CD4-positive, alpha-beta T cell treated with Interleukin-12 subunit alpha and Interleukin-12 subunit beta, for 1 hour (primary cell): Measurements from ENCODE around the gene PDCD5.
"Not testable (repeated sequence)": the region's sequence is repeated elsewhere in the genome, so short reads cannot be mapped to it uniquely, and the experiment has no call there.

Experiments
- DNase-seq: peaks from one replicate; pipeline ENCODE4 v3.0.0-alpha.2; 2020

PDCD5 gene, protein sequence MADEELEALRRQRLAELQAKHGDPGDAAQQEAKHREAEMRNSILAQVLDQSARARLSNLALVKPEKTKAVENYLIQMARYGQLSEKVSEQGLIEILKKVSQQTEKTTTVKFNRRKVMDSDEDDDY

DNA sequence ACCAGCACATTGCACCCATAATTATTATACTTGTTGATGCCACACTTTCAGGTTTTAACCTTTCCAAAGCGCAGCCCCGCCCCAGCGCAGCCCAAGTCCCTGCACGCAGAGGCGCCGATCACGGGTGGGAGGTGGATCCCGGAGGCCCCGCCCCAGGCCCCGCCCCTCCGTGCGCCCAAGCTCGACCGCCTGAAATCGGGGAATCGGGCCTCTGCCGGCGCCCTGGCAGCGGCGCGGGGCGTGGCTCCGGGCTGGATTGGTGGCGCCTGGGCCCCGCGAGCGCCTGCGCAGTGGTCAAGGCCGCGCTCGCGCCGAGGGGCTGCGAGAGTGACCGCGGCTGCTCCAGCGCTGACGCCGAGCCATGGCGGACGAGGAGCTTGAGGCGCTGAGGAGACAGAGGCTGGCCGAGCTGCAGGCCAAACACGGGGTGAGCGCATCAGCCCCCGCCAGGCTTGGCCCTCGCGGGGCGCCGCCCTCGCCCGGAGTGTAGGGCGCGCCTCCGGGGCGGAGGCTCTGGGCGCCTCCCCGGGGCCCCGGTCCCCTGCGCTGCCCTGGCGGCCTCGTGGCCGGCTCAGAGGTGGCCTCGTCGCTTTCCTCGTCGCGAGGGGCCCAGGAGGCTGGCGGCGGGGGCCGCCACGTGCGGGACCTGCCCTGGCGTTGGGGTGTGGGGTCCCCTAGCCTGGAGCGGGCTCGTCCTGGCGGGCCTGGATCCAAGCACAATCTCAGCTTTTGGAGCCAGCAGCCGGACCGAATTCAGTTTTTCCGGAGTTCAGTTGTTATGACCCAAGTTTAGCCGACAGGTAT, at the start of gene PDCD5:
PDCD5 (plus strand) TSS at position 290 of the 804 bp plus-strand sequence; CDS start at position 362, 72 bp downstream.
- DNase-seq = peak; percentile 98

DNA sequence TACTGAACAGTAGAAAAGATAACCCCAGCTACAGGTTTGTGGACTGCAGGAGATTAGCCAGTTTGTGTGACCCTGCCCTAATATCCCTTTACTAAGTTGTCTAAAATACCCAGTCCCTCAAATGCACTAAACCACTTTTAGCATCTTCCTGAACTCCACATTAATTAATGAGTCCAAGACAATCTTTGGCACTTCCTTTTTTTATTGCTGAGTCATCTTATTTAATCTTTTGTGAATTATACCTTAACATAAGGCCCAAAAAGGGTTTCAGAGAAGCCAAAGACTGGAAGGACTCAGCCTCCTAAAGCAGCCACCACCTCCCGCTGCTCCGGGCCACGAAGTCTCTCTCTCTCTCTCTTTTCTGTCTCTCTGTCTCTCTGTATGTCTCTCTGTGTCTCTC, 48.8 kb upstream of the PDCD5 start:
- DNase-seq = no peak

DNA sequence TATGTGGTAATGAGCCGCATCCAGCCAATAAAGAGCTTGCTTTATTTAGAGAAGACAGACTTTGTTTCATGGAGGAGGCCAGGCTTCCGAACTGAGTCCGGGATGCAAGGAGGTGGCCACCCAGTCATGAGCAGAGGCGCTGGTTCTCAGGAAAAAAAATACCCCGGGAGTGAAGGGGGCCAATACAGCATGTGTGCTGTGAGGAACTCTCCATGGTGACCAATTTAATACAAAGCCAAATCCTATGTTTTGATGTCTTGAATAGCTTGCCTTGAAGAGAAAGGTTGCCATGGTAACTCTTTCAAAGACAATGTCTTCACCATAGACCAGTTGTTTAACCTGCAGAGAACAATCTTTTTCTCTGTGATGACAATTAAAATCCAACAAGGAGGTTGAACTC, 43.4 kb upstream of the PDCD5 start:
- no peak for DNase-seq

DNA sequence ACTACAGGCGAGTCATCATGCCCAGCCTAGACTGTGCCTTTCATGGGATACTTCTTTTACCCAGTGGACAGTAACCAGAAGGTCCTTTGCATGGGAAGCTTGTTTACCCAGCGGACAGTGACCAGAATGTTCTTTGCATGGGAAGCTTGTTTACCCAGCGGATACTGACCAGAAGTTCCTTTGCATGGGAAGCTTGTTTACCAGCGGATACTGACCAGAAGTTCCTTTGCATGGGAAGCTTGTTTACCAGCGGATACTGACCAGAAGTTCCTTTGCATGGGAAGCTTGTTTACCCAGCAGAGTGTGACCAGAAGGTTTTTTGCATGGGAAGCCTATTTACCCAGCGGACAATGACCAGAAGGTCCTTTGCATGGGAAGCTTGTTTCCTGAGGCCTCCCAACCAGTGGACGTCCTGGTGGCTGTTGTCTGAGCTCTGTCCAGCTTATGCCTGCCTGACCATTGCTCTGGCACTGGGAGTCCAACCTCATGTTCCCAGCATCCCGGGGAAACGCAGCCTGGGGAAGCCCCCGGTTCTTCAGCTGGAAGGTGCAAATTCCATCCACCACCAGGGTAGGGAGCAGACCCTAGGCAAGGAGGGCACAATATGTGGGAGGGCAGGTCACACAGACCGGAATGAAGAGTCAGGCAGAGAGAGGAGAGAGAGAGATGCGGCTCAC, 41.6 kb upstream of the PDCD5 start:
- DNase-seq = no peak

DNA sequence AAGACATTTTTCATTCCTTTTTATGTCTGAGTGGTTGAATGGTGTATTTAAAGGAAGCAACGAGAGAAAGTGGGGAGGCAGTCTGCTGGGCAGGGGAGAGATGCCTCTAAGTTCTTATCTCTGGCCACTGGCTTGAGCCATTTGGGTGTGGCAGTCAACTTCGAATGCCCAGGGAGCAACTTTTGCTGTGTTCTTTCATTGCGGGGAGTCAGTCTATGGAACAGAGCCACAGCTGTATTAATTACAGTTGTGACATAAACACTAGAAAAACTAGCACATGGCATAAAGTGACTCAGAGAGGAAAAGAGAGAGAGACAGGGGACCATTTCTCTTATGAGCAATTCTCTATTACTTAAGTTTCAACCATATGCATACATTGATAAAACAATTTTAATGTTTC, 40.4 kb upstream of the PDCD5 start:
- DNase-seq = no peak

DNA sequence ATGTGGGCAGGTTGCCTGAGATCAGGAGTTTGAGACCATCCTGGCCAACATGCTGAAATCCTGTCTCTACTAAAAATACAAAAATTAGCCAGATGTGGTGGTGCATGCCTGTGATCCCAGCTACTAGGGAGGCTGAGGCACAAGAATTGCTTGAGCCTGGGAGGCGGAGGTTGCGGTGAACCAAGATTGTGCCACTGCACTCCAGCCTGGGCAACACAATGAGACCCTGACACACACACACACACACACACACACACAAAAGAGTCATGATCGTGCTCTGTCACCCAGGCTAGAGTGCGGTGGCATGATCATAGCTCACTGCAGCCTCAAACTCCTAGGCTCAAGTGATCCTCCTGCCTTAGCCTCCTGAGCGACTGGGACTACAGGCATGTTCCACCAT, 39.6 kb upstream of the PDCD5 start:
- DNase-seq = not testable (repeated sequence)

DNA sequence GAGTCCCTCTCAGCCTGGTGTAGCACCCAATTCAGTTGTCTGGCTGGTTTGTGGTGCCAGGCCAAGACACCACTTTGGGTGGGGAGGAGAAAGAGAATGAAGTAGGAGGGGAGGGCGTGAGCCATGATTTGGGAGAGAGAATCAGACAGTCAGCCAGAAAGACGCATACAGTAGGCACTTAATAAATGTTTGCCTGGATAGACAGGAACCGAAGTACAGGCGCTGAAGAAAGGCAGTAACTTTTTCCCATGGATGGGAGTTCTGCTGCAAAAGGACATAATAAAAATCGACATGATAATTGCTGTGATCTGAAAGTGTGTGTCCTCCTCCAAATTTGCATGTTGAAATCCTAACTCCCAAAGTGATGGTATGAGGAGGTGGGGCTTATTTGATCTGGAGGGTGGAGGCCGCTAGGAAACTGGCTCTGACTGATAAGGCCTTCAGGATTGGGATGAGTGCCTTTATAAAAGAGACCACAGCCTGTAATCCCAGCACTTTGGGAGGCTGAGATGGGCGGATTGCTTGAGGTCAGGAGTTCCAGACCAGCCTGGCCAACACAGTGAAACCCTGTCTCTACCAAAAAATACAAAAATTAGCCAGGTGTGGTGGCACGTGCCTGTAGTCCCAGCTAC, 38.4 kb upstream of the PDCD5 start:
- DNase-seq = no peak

DNA sequence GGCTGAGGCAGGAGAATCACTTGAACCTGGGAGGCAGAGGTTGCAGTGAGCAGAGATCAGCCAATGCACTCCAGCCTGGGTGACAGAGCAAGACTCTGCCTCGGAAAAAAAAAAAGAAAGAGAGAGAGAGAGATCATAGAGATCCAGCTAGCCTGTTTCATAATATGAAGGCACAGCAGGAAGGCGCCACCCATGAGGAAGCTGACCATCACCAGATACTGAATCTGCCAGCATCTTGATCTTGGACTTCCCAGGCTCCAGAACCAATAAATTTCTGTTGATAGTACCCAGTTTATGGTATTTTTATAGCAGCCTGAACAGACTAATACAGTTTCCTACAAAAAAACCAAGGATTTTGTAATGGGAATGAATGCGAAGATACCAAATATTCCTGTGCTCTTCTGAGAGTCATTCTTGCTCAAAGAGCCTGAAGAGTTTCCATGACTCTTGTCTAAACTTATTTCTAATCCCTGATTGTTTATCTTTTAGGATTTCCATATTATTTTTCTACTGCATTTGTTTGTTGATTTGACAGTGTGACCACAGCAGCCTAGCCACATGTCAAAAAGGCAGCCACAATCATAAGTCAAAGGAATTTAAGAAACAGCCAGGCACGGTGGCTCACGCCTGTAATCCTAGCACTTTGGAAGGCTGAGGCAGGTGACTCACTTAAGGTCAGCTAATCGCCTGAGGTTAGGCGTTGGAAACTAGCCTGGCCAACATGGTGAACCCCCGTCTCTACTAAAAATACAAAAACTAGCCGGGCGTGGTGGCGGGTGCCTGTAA, 37.7 kb upstream of the PDCD5 start:
- DNase-seq = no peak

DNA sequence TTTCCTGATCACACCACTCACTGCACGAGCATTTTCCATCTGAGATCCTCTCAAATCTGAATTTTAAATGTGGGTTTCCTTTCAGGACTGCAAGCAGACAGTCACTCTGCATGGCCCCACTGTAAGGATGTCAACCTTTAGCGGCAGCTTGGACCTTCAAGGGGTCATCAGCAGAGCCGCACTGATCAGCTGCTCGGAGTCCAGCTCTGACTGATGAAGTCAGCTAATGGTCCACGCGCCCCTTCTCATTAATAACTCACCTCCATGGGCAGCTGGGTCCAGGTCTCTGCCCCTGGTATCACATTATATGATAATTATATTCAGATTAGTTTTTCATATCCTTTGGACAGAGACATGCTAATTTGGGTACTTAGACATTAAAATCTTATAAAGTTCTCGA, 36.1 kb upstream of the PDCD5 start:
- DNase-seq = no peak

DNA sequence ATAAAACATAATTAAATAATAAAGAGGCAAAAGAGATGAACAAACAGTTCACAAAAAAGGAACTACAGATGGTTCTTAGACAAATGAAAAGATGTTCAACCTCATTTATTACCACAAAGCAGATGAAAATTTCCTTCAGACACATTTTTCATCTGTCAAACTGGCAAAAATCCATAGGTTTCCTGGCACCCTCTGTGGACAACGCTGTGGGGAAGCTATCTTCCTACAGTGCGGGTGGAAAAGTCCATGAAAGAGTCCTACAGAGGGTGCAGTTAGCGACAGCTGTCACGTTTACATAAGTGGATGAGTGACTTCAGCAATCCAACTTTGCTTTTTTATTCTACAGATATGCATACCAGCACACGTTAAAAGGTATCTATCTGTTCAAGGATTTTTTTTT, 30.3 kb upstream of the PDCD5 start:
- DNase-seq = no peak

DNA sequence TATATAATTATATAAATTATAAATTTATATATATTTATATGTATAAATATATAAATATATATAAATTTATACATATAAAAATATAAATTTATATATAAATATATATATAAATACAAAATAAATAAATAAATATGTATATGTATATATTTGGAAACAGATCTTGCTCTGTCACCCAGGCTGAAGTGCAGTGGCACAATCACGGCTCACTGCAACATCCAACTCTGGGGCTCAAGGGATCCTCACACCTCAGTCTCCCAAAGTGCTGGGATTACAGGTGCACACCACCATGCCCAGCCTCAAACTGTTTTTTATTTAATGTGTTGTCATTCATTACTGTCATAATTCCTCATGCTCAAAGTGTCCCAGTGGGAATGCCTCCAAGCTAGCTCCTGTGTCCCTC, 25.2 kb upstream of the PDCD5 start:
- DNase-seq = no peak

DNA sequence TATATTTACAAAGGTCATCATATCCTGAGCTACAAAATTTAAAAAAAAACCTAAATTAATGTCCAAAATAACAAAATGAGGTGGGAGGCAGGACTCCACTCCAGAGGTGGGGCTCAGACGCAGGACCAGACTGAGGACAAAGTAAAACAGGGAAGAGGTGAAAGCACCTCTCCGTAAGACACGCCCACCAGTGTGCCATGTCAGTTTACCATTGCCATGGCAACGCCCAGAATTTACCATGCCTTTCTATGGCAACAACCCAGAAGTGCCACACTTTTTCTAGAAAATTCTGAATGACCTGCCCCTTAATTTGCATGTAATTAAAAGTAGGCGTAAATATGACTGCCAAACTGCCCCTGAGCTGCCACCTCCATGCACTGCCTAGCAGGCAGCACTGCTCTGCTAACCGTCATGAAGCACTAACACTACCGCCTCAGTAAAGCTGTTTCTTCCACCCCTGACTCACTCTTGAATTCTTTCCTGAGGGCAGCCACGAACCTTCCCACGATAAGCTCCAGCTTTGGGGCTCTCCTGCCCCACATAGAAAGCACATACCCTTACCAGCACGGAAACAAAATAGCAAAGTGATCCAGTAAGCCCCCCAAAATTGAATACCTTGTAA, 22.3 kb upstream of the PDCD5 start:
- DNase-seq = no peak

DNA sequence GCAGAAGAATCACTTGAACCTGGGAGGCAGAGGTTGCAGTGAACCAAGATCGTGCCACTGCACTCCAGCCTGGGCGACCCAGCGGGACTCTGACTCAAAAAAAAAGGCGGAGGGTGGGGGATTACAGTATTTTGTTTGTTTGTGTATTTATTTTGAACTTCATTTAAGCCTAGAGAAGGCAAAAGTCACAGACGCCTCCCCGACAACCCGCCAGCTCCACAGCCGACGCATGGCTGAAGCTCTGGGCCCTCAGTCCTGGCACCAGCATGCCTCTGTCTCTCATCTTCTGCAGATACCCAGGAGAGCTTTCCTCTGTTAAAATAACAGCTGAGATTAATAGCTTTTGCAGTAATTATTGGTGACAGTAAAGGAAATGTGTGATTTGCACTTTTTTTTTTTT, 17.2 kb upstream of the PDCD5 start:
- no peak for DNase-seq

DNA sequence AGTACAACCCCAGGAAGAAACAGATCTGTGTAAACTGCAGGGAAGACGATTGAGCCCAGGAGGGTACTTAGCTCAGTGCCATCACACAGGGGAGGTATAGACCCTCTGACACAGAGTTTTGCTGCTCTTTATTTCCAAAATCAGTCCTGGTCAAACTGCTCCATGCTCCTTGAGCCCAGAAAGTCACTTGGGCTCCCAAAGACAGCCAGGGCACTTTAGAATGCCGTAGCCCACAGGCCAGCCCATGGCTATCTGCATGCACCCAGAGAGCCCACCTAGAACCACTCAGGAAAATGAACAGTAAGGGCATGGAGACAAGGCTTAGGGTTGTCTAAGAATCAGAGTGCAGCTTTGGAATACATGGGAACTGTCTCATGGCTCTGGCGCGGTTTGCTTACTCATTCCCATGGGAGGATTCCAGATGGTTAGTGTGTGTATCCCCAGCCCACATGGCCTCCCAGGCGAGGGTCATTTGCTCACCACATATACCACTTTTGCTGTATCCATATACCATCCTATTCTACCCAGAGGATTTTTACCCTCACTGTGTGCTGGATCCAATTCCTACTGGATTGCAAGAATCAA, 14.7 kb upstream of the PDCD5 start:
- DNase-seq = no peak

DNA sequence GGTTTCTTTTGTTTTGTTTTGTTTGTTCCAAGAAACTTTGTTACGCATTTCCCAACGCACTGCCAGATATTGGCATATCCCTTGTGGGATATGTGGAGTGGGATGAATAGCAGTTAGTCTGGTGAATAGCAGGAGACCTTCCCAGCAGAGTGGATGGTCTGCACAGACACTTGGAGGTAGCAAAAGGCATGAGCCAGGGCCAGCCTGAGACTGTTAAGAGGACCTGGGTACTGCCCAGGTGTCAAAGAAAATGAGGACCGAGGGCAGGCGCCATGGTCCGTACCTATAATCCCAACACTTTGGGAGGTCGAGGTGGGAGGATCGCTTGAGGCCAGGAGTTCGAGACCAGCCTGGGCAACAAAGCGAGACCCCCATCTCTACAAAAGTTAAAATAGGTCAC, 13.5 kb upstream of the PDCD5 start:
- DNase-seq = no peak

DNA sequence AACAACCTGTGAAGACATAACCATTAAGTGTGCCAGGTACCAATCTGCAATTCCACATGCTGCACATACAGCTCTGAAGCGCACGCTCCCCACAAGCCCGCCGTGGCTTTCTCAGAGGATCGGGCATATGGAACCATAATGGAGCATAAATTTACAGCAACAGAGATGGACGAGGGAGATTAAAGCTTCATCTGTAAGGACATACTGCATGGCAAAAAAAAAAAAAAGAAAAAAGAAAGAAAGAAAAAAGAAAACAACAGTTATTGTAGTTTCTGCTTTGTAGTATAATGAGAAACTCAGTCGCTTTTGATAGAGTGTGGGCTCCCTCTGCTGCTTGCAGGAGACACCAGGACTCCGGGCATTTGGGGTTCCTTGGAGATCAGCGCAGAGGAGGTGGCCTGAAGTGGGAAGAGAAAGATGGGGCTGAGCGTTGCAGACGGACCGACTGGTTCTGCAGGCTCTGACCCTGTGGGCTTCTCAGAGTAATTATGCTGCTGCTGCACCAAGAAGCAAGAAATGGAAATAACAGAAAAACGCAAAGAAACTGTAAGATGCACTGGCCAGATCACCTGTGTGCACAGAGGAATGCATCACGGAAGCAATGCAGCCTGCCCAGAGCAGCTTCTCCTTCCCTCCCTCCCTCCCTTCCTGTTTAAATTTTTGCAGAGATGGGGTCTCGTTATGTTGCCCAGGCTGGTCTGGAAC, 10.8 kb upstream of the PDCD5 start:
- DNase-seq = peak; percentile 64

DNA sequence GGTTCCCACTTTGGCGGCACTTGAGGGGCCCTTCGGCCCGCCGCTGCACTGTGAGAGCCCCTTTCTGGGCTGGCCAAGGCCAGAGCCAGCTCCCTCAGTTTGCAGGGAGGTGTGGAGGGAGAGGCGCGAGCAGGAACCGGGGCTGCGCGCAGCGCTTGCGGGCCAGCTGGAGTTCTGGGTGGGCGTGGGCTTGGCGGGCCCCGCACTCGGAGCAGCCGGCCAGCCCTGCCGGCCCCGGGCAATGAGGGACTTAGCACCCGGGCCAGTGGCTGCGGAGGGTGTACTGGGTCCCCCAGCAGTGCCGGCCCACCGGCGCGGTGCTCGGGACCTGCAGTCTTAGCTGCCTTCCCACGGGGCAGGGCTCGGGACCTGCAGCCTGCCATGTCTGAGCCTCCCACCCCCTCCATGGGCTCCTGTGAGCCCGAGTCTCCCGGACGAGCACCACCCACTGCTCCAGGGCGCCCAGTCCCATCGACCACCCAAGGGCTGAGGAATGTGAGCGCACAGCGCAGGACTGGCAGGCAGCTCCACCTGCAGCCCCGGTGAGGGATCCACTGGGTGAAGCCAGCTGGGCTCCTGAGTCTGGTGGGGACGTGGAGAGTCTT, 9.4 kb upstream of the PDCD5 start:
- not testable (repeated sequence) for DNase-seq

DNA sequence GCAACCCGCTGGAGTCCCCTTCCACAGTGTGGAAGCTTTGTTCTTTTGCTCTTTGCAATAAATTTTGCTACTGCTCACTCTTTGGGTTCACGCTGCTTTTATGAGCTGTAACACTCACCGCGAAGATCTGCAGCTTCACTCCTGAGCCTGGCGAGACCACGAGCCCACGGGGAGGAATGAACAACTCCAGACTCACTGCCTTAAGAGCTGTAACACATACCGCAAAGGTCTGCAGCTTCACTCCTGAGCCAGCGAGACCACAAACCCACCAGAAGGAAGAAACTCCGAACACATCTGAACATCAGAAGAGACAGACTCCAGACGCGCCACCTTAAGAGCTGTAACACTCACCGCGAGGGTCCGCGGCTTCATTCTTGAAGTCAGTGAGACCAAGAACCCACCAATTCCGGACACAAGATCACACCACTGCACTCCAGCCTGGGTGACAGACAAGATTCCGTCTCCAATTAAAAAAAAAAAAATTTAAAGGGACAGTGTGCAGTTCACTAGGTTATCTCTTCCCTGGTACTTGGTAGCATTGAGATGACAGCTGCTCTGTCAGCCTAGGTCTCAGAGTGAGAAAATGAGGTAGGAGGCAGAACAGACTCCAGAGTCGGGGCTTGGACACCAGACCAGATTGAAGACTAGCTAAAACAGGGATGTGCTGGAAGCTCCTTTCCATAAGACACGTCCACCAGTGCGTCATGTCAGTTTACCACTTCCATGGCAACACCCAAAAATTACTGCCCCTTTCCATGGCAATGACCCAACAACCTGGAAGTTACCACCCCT, 8.1 kb upstream of the PDCD5 start:
- not testable (repeated sequence) for DNase-seq

DNA sequence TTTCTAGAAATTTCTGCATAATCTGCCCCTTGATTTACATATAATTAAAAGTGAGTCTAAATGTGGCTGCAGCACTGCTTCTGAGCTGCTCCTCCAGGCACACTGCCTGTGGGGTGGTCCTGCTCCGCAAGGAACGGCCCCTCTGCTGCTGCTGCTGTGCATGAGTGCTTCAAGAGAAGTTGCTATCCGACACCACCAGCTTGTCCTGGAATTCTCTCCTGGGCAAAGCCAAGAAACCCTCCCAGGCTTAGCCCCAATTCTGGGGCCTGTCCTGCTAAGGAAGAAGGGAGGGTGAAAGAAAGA, 7.5 kb upstream of the PDCD5 start:
- DNase-seq = no peak

DNA sequence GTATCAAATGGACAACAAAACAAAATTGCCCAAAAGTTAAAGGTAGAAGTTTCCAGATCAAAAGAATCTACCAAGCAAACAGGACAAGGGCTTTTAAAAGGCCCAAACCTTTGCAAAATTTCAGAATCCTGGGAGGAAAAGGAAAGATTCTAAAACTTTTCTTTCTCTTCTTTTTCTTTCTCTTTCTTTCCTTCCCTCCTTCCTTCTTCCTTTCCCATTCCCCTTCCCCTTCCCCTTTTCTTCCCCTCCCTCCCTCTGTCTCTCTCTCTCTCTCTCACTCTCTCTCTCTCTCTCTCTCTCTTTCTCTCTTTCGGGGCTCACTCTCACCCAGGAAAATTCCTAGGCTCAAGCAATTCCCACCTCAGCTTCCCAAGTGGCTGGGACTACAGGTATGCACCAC, 4.2 kb upstream of the PDCD5 start:
- DNase-seq = no peak
